Left kidney (tissue), 8 donors: Measurements from ENCODE around the gene MOB2. TPM values are rescaled to one million over a fixed set of nuclear protein-coding genes. Genes with fewer than 3 reads are reported as not detected.

ENCODE experiments used
- DNase-seq: peaks from one replicate; pipeline ENCODE4 v3.0.0-alpha.2; 2013
- long read RNA-seq, 8 donors: transcript quantifications; one replicate each; lab custom pipeline, GENCODE V29; 2026
- polyA plus RNA-seq: library from polyadenylated mRNA; unstranded; fragments of 120-200 nt; gene quantifications from one replicate; pipeline ENCODE4 v1.2.1, GENCODE V29; 2013; ENCODE audit not compliant: insufficient read length

The MOB2 gene, protein sequence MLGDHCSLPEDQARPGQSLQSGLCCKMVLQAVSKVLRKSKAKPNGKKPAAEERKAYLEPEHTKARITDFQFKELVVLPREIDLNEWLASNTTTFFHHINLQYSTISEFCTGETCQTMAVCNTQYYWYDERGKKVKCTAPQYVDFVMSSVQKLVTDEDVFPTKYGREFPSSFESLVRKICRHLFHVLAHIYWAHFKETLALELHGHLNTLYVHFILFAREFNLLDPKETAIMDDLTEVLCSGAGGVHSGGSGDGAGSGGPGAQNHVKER
- polyA plus RNA-seq = 29.4 TPM
- long read RNA-seq, donor 1, partial matches to known transcripts = 6 of 13 reads
- long read RNA-seq, donor 1, other reads (novel, unspliced or antisense) = 5 of 13 reads
- long read RNA-seq, donor 2, partial matches to known transcripts = 17 of 17 reads
- long read RNA-seq, donor 2, other reads (novel, unspliced or antisense) = 0 of 17 reads
- long read RNA-seq, donor 3 = 0 reads
- long read RNA-seq, donor 4 = 0 reads
- long read RNA-seq, donor 5, partial matches to known transcripts = 8 of 8 reads
- long read RNA-seq, donor 5, other reads (novel, unspliced or antisense) = 0 of 8 reads
- long read RNA-seq, donor 6, partial matches to known transcripts = 7 of 7 reads
- long read RNA-seq, donor 6, other reads (novel, unspliced or antisense) = 0 of 7 reads
- long read RNA-seq, donor 7, partial matches to known transcripts = 22 of 24 reads
- long read RNA-seq, donor 7, other reads (novel, unspliced or antisense) = 0 of 24 reads
- long read RNA-seq, donor 8, partial matches to known transcripts = 0 of 1 reads
- long read RNA-seq, donor 8, other reads (novel, unspliced or antisense) = 0 of 1 reads

DNA sequence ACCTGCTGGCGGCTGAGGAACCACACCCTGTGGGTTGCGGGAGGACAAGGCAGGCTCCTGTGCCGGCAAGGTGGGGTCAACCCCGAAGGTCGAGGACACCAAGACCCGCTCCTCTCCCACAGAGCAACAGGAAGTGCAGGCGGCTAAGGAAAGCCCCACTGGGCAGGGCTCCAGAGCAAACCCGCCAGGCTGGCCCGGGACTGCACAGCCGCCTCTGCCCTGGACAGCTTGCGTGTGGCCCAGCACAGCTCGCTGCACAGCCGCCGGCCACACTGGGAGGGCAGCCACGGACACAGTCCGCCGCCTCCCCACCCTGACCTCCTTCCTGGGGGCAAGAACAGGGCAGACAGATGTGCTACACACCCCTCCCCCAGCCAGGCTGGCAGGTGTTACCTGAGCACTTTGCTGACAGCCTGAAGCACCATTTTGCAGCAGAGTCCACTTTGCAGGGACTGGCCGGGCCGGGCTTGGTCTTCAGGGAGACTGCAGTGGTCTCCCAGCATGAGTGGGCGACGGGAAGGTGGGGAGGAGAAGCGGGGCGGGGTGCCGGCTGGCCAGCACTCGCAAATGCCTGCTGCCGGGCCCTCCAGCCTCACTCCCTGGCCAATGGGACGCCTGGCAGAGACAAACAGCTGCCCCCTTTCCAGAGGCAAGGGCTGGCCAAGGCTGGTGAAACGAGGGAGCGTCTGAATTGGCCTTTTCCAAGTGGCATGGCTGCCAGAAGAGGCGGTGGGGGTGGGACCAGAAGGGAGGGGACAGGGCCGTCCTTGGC lies at the start of gene MOB2:
MOB2 (minus strand) TSS at position 726 of the 772 bp plus-strand sequence; CDS start at position 503, 223 bp downstream.
- DNase-seq = no peak

DNA sequence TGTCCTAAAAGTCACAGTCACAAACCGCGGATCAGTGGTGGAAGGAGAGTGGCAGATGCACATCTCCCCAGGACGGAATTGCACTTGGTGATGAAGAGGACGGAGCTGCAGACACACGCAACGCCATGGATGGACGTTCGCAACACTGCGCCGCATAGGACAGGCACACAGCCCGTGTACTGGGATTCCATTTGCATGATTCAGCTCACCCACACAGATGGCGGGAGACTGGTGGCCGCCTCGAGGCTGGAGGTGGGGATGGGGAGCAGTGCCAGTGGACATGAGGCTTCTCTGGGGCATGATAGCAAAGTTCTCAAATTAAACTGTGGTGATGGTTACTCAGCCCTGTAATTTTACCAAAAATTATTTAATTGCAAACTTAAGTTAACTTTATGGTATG lies 48.1 kb upstream of the MOB2 start:
- DNase-seq = no peak

DNA sequence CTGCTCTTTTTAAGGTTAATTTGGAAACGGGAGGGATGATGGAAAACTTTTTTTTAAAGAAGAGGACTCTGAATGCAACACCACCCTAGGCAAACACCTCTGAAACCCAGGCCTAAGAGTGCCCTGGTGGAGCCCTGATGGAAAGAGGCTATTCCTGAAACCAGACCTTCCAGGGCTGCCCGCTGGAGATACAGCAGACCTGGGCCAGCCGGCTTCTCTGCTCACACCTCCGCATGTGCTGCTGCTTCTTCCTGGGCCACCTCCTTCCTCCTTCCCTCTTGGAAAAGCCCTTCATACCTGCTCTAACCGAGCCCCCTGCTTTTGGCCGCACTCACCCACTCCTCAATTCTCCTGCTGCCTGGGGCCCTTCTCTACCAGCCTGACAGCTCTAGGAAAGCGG lies 47.6 kb upstream of the MOB2 start:
- DNase-seq = no peak

DNA sequence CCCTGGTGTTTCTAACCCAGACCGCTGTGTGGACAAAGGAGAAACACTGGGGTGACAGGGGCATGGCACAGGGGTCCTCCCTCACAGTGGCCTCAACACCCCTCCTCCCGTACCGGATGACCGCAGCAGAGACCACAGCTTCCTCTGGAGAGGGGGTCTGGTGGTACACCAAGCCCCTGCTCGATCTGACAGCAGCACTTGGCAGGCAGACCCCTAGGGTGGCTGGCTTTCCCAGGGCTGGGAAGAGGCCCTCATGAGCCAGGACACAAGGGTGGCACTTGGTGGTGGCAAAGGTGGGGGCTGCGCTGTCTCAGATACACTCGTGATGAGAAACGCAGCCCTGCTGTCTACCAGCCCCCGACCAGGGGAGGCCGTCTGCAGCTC lies 46.8 kb upstream of the MOB2 start:
- no peak for DNase-seq

DNA sequence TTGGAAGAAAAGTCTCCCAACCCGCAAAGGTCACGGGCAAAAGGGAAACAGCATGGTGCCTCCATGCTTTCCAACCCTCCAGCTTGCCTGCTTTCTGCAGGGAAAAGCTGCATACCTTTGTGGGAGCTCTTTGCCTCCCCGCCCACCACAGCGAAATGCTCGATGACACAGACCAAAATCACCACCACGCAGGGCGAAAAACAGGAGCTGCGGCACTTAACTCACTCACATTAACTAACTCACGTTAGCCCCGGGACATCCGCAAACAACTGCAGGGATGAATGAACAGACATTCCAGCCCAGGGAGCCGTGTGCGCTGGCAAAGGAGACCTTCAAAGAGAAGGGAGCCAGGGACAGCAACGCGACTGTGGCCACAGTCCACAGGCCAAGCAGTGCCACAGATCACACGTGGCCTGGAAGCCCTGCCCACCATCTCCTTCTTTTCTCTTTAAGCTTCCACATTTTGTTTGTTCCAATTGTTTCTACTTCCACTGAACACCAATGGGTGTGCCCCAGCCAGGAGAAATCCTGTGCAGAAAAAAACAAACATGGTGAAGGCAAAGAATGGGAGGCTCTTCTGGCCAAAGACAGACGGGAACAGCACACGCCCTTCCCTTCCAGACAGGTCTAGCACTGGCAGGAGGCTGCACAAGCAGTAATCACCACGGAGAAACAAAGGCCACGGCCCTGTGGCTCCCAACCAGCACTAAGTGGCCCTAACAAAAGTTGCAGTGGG lies 46.2 kb upstream of the MOB2 start:
- peak; percentile 40 for DNase-seq

DNA sequence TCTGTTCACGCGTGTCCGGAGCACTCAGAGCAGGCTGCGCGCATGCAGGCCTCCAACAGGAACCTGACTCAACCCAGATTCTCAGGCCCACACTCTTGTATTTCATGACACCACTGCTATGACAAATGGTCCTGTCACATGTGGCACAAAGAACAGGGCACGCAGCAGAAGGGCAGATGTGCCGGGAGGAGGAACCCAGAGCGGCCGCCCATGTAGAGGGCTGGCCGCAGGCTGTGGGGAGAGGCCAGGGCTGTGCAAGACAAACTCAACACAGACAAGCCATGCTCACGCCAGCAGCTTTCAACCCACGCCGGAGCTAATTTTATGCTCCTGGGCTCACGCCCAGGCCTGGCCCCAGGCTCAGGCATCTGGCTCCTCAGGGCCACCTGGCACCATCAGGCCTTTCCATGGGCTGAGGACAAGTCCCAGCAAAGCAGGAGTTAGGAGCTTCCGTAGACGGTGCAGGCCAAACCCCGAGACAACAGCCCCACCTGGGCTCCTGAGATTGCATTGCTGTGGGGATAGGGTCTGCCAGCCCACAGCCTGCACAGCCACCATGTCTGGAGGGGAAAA lies 45.5 kb upstream of the MOB2 start:
- no peak for DNase-seq

DNA sequence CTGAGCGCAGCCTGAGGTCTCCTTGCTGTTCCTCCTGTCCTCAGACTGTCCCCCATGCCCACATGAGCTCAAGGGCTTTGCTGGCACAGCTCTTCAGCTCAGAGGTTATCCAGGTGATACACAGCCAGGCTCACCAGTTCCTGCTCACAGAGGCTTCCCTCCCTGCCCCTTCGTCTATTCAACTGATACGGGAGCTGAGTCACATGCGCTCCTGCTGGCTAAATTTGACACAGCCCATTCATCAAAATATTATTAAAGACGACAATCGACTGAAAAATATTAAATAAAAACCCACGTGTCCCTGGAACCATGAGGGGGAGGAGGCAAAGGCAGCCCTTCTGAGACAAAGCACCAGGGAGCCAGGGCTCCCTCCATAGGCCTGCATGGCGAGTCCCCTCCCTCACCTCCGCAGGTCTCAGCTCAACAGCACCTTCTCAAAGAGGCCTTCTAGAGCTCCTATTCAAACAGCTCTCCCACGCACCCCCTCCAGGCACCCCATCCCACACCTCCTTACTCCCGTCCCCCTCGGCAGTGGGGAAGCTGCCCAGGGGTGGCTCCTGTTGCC lies 45.0 kb upstream of the MOB2 start:
- DNase-seq = no peak

DNA sequence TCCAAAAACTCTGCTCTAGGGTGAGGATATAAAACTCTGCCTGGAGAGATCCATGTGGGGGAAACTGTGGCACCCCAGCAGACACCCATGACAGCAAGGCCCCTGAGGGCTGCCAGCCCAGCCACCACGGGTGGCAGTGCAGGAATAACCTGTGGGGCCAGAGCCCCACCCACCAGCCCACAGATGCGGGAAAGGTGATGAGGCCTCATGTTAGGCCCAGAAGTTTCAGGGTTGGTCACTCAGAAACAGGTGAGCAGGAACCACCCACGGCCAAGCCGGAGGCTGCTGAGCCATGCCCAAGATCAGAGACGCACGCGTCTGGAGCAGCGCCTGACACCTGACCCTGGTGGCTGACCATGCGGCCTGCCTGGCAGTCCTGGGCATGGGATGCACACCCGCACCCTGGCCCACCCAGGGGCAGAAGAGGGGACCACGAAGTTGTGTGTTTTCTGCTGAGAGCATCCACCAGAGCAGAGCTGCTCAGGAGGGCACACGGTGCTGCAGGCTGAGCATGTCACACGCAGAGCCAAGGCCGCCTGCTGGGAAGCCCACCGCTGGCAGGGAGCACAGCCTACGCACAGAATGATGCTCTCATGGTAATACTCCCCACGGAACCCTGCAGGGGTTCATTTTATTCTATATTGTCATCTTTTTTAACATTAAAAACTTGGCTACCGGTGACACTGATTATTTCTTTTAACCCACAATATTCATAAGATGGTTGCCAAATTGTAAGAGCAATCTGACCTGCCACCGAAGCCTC lies 44.3 kb upstream of the MOB2 start:
- no peak for DNase-seq

DNA sequence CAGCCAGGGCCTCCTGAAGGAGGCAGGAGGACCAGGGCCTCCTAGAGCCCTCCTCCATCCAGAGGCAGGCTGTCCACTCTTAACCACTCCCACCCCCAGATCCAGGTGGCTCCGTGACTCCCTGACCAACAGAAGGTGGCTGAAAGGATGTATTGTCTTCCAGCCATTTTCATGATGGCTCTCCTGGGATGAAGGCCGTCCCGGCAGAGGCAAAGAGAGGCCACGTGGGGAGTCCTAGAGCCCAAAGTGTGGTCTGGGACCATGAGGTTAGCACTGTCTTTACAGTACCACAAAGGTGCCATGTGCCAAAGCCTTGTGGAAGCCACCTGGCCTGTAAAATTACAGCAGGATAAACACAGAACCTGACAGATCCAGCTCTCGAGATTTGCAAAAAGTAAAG lies 43.2 kb upstream of the MOB2 start:
- DNase-seq = no peak

DNA sequence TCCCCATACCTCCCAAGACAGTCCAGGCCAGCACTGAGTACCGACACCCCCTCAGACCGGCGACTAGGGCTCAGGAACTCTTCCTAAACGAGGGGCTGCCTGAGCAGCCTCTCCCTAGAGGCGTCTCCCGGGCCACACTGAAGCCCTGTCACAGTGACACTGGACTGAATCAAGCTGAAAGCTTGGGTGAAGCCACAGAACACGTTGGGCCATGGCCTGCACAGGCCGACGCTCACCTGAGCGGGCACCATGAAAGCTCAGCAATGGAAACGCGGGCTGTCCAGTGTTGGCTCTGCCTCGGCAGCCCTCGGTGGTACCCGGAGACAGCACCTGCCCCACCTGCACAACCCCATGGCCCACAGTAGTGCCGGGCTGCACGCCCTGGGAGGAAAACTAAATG lies 42.7 kb upstream of the MOB2 start:
- no peak for DNase-seq

DNA sequence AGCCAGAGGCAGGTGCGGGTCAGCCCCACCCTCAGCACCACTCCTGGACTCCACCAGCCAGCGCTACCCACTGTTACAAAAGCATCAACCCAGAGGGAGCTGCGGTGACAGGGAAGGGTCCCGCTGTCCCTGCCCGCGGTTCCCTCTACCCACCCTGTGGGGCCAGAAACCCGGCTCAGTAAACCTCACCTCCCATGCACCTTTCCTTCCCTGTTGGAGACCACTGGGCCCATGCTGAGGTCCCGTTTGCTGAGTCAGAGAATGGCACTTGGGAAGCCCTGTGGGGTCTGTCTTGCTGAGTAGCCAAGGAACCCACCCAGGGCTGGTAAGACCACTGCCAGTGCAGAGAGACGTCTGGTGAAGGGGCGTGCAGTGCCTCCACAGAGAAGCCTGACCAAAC lies 42.1 kb upstream of the MOB2 start:
- no peak for DNase-seq

DNA sequence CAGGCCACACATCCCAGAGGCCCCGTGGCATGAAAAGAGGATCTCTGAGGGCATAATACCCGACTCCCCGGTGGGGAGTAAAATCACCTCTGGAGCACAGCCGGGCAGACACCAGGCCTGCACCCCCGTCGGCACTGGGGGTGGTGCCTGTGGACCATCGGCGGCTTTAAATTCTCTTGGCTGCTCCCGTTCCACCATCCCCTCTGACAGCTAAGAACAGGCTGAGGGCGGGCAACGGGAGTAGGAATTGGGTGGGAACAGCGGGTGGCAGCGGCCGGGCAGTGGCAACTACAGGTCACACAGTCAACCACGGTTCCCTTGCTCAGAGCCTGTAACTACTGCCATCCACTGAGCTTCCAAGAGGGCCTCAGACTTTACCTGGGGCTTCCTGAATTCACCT lies 40.2 kb upstream of the MOB2 start:
- DNase-seq = no peak

DNA sequence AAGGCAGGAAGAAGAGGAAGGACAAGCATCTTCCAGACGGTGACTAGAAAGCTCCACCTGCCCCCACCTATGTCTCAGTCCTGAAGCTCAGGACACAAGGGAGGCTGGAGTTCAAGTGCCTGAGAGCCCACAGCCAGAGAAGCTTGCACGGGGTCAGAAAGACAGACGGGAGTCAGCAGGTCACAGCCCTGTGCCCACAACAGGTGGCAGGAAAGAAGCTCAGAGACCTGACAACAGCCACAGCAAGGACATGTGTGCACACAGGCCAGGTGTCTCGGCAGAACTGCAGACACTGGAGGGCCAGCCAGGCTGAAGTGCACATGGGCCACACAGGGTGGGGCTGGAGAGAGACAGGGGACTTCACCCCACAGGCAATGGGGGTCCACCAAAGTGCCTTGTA lies 37.2 kb upstream of the MOB2 start:
- no peak for DNase-seq

DNA sequence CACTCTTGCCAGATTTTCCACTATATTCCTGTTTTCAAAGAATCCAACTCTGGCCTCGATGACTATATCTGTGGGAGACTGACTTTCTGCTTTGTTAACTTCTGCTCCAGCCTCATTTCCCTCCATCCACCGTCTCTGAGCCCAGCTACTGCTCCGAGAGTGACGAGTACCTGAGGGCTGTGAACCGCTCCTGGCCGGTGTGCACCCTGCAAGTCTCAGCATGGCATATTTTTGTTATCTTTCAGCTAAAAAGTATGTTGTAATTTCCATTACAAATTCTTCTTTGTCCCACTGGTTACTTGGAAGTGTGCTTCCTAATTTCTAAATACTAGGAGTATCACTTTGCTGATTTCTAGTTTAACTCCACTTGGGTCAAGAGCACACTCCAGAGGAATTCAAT lies 36.5 kb upstream of the MOB2 start:
- DNase-seq = no peak

DNA sequence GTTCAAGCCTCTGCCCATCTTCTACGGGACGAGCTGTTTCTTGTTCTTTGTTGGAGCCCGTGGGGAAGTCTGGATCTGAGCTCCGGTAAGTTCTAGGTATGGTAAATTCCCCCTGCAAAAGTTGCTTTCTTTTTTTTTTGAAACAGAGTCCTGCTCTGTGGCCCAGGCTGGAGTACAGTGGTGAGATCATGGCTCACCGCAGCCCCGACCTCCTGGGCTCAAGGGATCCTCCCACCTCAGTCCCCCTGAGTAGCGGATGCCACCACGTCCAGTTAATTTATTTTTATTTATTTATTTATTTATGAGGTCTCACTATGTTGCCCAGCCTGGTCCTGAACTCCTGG lies 35.5 kb upstream of the MOB2 start:
- DNase-seq = no peak

DNA sequence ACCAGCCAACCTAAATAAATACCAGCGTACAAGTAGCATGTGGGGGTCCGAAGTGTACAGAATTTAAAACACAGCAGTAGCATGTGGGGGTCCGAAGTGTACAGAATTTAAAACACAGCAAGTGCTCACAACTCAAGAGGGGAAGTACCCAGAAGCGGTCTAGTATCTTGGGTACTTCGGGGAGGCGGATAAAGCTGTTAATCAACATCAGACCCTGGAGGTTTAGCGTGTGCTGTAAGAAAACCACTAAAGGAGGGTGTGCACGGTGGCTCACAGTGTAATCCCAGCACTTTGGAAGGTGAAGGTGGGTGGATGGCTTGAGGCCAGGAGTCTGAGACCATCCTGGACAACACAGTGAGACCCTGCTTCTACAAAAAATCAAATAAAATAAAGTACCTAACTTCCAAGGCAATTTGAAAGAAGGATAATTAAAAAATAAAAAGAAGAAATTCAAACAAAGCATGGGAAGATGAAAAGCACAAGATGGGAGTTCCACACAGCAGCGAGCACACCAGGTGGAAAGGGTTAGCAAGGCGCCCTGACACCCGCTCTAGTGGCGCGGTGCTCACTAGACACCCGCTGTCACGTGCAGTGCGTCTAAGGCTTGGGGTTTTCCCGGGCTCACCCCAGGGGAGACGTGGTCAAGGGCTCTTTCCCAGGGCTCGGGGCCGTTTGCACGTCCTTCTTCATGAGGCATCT lies 35.0 kb upstream of the MOB2 start:
- no peak for DNase-seq

DNA sequence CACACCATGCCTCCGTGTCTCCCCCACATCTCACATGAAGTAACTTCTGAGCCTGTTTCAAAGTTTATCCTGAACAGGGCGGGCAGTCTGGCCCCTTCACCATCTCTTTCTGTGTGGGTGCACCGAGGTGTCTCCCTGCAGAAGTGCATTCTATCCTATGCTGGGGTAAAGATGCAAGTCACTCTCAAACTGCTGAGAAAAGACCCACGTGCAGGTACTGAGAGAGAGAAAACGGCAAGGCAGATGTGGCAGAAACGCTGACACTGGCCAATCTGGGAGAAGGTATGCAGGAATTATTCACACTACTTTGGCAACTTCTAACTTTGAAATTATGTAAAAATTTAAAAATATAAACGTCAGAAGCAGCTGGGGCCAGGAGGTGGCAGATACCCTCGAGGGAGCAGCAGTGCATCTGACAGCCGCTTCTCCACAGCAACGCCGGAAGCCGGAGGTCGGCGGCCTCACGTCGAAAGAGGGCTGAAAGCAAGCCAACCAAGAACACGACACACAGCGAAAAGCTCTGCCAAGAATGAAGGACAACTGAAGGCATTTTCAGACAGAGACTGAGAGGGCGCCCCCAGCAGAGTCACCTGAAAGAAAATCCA lies 34.2 kb upstream of the MOB2 start:
- DNase-seq = no peak

DNA sequence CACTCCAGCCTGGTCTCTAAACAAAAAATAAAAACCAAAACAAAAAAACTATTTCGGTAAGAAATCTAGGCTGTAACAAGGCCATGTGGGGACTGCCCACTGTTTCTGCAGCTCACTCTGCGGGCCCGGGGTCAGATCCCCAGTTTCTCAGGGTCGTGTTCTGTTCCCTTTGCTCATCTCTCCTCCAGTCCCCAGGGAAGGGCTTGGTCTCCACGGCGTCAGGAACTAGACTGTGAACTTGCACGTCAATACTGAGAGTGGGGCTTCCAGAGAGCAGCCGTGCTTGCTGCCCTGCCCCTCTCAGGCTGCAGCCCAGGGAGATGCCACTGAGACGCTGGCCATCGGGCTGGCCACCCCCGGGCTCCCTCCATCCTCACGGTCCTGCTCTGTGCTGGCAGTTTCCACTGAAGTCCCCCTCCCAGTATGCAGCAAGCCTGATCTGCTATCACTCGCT lies 33.7 kb upstream of the MOB2 start:
- DNase-seq = no peak
